22Rv1 (cell line): Measurements from ENCODE around the gene MRPS24.

Experiments
- ZFX ChIP-seq: fragments of 450-650 bp; IDR thresholded peaks from 2 replicates; pipeline ENCODE4 v1.6.1; 2017; ENCODE audit warnings: antibody characterized with exemption, borderline replicate concordance
- TF ChIP-seq, protein P1 (sequence below): fragments of 450-650 bp; IDR thresholded peaks from 2 replicates; pipeline ENCODE4 v1.5.1; 2017; ENCODE audit warnings: mild to moderate bottlenecking

DNA sequence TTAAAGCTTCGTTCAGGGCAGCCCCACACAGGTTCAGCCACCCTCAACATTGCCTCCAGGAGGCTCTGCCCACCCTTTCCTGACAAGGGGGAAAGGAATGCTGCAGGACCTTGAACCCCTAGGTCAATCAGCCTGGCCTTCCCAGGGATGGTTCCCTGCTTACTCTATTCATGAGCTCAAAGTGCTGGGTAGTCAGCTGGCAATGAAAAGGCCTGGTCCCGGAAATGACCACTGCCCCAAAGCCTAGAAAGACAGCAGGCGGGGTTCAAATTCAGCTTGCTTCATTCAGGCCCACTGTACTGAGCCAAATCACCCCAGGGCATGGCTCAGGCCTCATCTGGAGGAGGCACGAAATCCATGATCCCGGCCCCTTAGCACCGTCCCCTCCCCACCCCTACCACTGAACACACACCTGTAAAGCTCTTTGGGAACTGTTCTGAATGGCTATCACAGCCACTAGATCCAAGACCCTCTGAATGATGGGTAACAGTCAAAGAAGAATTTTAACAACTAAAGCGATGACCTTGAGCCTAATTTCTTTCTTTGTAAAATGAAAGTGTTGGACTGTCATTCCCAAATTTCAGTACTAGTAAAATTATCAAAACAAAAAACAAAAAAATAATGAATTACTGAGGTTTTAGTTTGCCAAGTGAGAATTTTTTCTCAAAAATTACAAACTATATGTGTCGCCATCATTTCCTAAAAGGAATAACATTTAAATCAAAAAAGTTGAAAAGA is 36.1 kb upstream of the MRPS24 start:
- TF ChIP-seq, protein P1, sequence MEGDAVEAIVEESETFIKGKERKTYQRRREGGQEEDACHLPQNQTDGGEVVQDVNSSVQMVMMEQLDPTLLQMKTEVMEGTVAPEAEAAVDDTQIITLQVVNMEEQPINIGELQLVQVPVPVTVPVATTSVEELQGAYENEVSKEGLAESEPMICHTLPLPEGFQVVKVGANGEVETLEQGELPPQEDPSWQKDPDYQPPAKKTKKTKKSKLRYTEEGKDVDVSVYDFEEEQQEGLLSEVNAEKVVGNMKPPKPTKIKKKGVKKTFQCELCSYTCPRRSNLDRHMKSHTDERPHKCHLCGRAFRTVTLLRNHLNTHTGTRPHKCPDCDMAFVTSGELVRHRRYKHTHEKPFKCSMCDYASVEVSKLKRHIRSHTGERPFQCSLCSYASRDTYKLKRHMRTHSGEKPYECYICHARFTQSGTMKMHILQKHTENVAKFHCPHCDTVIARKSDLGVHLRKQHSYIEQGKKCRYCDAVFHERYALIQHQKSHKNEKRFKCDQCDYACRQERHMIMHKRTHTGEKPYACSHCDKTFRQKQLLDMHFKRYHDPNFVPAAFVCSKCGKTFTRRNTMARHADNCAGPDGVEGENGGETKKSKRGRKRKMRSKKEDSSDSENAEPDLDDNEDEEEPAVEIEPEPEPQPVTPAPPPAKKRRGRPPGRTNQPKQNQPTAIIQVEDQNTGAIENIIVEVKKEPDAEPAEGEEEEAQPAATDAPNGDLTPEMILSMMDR: no peak
- no peak for TF ChIP-seq ZFX
